IMR-90 (cell line): ENCODE measurements around the gene COL2A1. TPM values are rescaled to one million over a fixed set of nuclear protein-coding genes. Genes with fewer than 3 reads are reported as not detected.
A peak's percentile ranks its signal among the peaks of the same experiment; 100 is the strongest.

Experiments used
- ATAC-seq: fragments of 200-7000 bp; cut with Tn5 transposase; 2 replicates; pipeline ENCODE4 v1.9.1; 2020; ENCODE audit warnings: low read depth, mild to moderate bottlenecking, moderate library complexity
- BruUV-seq: library from RNA; stranded (reverse); fragments of 400-500 nt; replicated peaks from 2 replicates; lab custom pipeline; 2021; lab: Mats Ljungman, UMichigan
- CTCF ChIA-PET: fragments of 300-600 bp; formaldehyde crosslinking; extraction: SDS; loops from one replicate; lab custom pipeline; 2021; ENCODE audit warnings: antibody characterized with exemption; lab: Yijun Ruan, JAX
- POLR2A ChIA-PET: fragments of 300-600 bp; sonication (Branson Sonifier 250); formaldehyde crosslinking; loops from one replicate; lab custom pipeline; 2022; ENCODE audit warnings: antibody characterized with exemption; ENCODE audit not compliant: unreplicated experiment; lab: Charles Lee
- DNase-seq: peaks from one replicate; pipeline ENCODE4 v3.0.0; 2013
- H2AFZ ChIP-seq: replicated peaks from 2 replicates; pipeline ENCODE3; 2013; ENCODE audit warnings: low read length, mild to moderate bottlenecking; ENCODE audit not compliant: poor library complexity
- H2AK5ac ChIP-seq: 2 replicates; pipeline ENCODE4 v1.6.1; 2013; ENCODE audit warnings: low read depth, low read length, inconsistent platforms
- H2AK9ac ChIP-seq: replicated peaks from 2 replicates; pipeline ENCODE3; 2013; ENCODE audit warnings: mild to moderate bottlenecking, low read depth, low read length, moderate library complexity; ENCODE audit not compliant: poor library complexity
- H2BK120ac ChIP-seq: 2 replicates; pipeline ENCODE4 v1.6.1; 2013; ENCODE audit warnings: low read depth, low read length, inconsistent platforms
- H2BK15ac ChIP-seq: 3 replicates; pipeline ENCODE4 v1.6.1; 2013; ENCODE audit warnings: low read depth, low read length, inconsistent platforms
- H2BK20ac ChIP-seq: 2 replicates; pipeline ENCODE4 v1.6.1; 2013; ENCODE audit warnings: low read depth, mild to moderate bottlenecking, inconsistent platforms, low read length, moderate library complexity
- H2BK5ac ChIP-seq: 2 replicates; pipeline ENCODE4 v1.6.1; 2013; ENCODE audit warnings: mild to moderate bottlenecking, low read depth, low read length, inconsistent platforms; ENCODE audit not compliant: poor library complexity, severe bottlenecking
- H3K14ac ChIP-seq: replicated peaks from 2 replicates; pipeline ENCODE4 v1.6.1; 2013; ENCODE audit warnings: low read depth, low read length, inconsistent platforms
- H3K18ac ChIP-seq: 2 replicates; pipeline ENCODE4 v1.6.1; 2013; ENCODE audit warnings: low read depth, low read length, control low read depth
- H3K23ac ChIP-seq: 2 replicates; pipeline ENCODE4 v1.6.1; 2013; ENCODE audit warnings: low read depth, low read length, inconsistent platforms
- H3K27ac ChIP-seq: 2 replicates; pipeline ENCODE4 v1.5.1; 2013; ENCODE audit warnings: mild to moderate bottlenecking, control low read depth, low read length; ENCODE audit not compliant: insufficient read depth
- H3K27me3 ChIP-seq: 2 replicates; pipeline ENCODE4 v1.6.1; 2013; ENCODE audit warnings: low read length; ENCODE audit not compliant: control insufficient read depth, insufficient read depth
- H3K36me3 ChIP-seq: 2 replicates; pipeline ENCODE4 v1.6.1; 2013; ENCODE audit warnings: low read length, mixed read lengths; ENCODE audit not compliant: control insufficient read depth, insufficient read depth
- H3K4ac ChIP-seq: 2 replicates; pipeline ENCODE4 v1.6.1; 2013; ENCODE audit warnings: low read depth, low read length, inconsistent platforms
- H3K4me1 ChIP-seq: 2 replicates; pipeline ENCODE4 v1.6.1; 2013; ENCODE audit warnings: low read length, mixed read lengths; ENCODE audit not compliant: control insufficient read depth, insufficient read depth
- H3K4me2 ChIP-seq: 2 replicates; pipeline ENCODE4 v1.6.1; 2013; ENCODE audit warnings: low read depth, mild to moderate bottlenecking, control low read depth, low read length, moderate library complexity
- H3K4me3 ChIP-seq: 2 replicates; pipeline ENCODE4 v1.5.1; 2013; ENCODE audit warnings: low read depth, mild to moderate bottlenecking, control low read depth, low read length, moderate library complexity; ENCODE audit not compliant: insufficient read depth
- H3K56ac ChIP-seq: 2 replicates; pipeline ENCODE4 v1.6.1; 2013; ENCODE audit warnings: low read length, inconsistent platforms; ENCODE audit not compliant: insufficient read depth; ENCODE audit errors: extremely low read depth
- H3K79me1 ChIP-seq, 2 experiments: 2 replicates each; pipeline ENCODE4 v1.6.1; 2013; ENCODE audit warnings: low read length in 2 of 2, inconsistent platforms in 1 of 2, low read depth in 1 of 2
- H3K9ac ChIP-seq: 2 replicates; pipeline ENCODE4 v1.6.1; 2013; ENCODE audit warnings: low read depth, low read length, control low read depth
- H3K9me1 ChIP-seq: 2 replicates; pipeline ENCODE4 v1.6.1; 2013; ENCODE audit warnings: low read length, inconsistent platforms; ENCODE audit not compliant: insufficient read depth
- H3K9me3 ChIP-seq: 2 replicates; pipeline ENCODE4 v1.6.1; 2013; ENCODE audit warnings: low read length; ENCODE audit not compliant: control insufficient read depth, insufficient read depth
- H4K20me1 ChIP-seq: 2 replicates; pipeline ENCODE4 v1.6.1; 2013; ENCODE audit warnings: low read length, inconsistent platforms; ENCODE audit not compliant: insufficient read depth
- H4K5ac ChIP-seq: 2 replicates; pipeline ENCODE4 v1.6.1; 2013; ENCODE audit warnings: mild to moderate bottlenecking, low read depth, low read length, control low read depth
- H4K8ac ChIP-seq, 2 experiments: 2 replicates each; pipeline ENCODE4 v1.6.1; 2013; ENCODE audit warnings: low read depth in 2 of 2, low read length in 2 of 2, control low read depth in 1 of 2, inconsistent platforms in 1 of 2
- H4K91ac ChIP-seq: 2 replicates; pipeline ENCODE4 v1.6.1; 2013; ENCODE audit warnings: low read depth, low read length, inconsistent platforms; ENCODE audit not compliant: insufficient read depth
- CHD1 ChIP-seq: IDR thresholded peaks from 2 replicates; pipeline ENCODE4 v1.6.1; 2012; ENCODE audit warnings: low read depth, low read length, improper control_type of control experiment
- NFE2L2 ChIP-seq: fragments of 150-350 bp; IDR thresholded peaks from 2 replicates; pipeline ENCODE4 v1.6.1; 2016; ENCODE audit warnings: low read depth, mild to moderate bottlenecking, low read length
- WGBS, 2 experiments: methylation state at CpG; one replicate each; pipeline versions ENCODE4 v1.1.5 to v1.1.7; 2013; ENCODE audit warnings: missing lambda C conversion rate in 2 of 2; ENCODE audit not compliant: insufficient read length in 1 of 2; ENCODE audit errors: extremely low coverage in 2 of 2; 5-methylcytosine and 5-hydroxymethylcytosine counted together
- dilution Hi-C: fragments of 300-500 bp; cut with HindIII; formaldehyde crosslinking; loops from one replicate; pipeline ENCODE4 v1.14.3; 2018; ENCODE audit warnings: low sequenced_read_pairs; ENCODE audit not compliant: unreplicated experiment
- in situ Hi-C: fragments of 300-500 bp; cut with MboI; formaldehyde crosslinking; loops from 3 replicates; pipeline ENCODE4 v1.14.3; 2019; ENCODE audit warnings: low sequenced_read_pairs, inconsistent platforms, mixed read lengths
- intact Hi-C: fragments of 100-400 bp; cut with micrococcal nuclease; formaldehyde crosslinking; loops from 2 replicates; pipeline ENCODE4 v1.10.0; 2022
- polyA plus RNA-seq, 3 experiments: library from polyadenylated mRNA; depleted of rRNA; stranded (reverse); fragments of >200 nt; gene quantifications; 2 replicates each; pipeline ENCODE4 v1.2.3, GENCODE V29; 2012; ENCODE audit warnings: low replicate concordance in 1 of 3
- total RNA-seq: library from RNA; depleted of rRNA; stranded (reverse); fragments of >200 nt; gene quantifications from 2 replicates; pipeline ENCODE4 v1.2.3, GENCODE V29; 2012
- TF ChIP-seq, protein P1 (sequence below): fragments of 150-350 bp; IDR thresholded peaks from 2 replicates; pipeline ENCODE4 v1.6.1; 2017; ENCODE audit warnings: mild to moderate bottlenecking, antibody characterized with exemption, low read length, low read depth

The COL2A1 gene
- total and polyA plus RNA-seq, 2 of the 4 experiments (the other 2 are of a cell fraction) = 0.05 TPM; not detected in 1

DNA sequence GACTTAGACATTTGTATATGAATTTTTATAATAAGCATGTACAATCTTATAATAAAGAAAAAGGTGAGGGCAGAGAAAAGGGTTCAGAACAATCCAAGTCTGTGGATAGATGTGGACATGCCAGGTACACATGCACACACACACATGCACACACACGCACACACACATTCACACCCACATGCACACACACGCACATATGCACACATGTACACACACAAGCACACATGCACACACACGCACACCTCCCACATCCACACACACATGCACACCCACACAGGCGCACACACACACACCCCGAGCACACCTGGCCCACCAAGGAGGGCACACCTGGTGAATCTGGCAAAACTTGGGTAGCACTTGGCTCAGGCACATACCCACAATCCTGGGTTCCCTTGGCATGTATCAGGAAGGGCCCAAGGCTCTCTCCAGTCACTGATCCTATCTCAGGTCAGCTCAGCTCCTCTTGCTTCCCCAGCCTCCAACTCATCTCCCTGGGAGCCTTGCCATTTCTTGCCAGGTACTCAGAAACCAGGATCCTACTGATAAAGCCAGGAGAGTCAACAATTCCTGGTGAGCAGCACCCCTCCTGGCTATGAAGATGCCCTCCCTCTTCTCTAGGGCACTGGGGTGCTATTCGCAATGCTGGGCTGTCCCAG lies 59.5 kb downstream of the COL2A1 start:
- dilution Hi-C loops = no loop called here
- CTCF ChIA-PET = no interaction called here
- peaks cover 14% of the 10 kb centered on the region for H3K27me3 ChIP-seq

More for the DNA sequence above, 59.5 kb downstream of the COL2A1 start:
- TF ChIP-seq NFE2L2 = no peak
- no peak for TF ChIP-seq CHD1
- TF ChIP-seq, protein P1, sequence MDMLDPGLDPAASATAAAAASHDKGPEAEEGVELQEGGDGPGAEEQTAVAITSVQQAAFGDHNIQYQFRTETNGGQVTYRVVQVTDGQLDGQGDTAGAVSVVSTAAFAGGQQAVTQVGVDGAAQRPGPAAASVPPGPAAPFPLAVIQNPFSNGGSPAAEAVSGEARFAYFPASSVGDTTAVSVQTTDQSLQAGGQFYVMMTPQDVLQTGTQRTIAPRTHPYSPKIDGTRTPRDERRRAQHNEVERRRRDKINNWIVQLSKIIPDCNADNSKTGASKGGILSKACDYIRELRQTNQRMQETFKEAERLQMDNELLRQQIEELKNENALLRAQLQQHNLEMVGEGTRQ = no peak
- ATAC-seq (no peak), DNase-seq (no peak)
- H3K4me3 ChIP-seq = no peak overlapping the region
- no peak overlapping the region for H4K91ac ChIP-seq
- no peaks in the 10 kb centered on the region for H3K9me3 ChIP-seq
- no peaks in the 10 kb centered on the region; the same call in 1 of the 2 replicates for H4K20me1 ChIP-seq
- in situ Hi-C loops (no loop called here), intact Hi-C loops (loop anchor here (5.0 kb wide), 2 partner anchors 43 to 93 kb away; partner anchors contain the start of gene VDR)
- no peak overlapping the region for H3K4ac ChIP-seq
- H3K14ac ChIP-seq = no peak overlapping the region
- no peak overlapping the region for H3K4me2 ChIP-seq
- H3K23ac ChIP-seq = no peak overlapping the region
- no peak overlapping the region for H2BK20ac ChIP-seq
- H3K9ac ChIP-seq = no peak overlapping the region
- H2BK120ac ChIP-seq = no peak overlapping the region
- H3K9me1 ChIP-seq = peaks cover 2% of the 10 kb centered on the region; the same call in 1 of the 2 replicates
- H3K27ac ChIP-seq = no peak overlapping the region
- POLR2A ChIA-PET = no interaction called here
- H3K56ac ChIP-seq = no peak overlapping the region
- no peak overlapping the region for H2BK5ac ChIP-seq
- no peak overlapping the region for H2AK9ac ChIP-seq
- no peak overlapping the region for H4K8ac ChIP-seq
- no peak overlapping the region for H3K18ac ChIP-seq
- no peak overlapping the region for H4K5ac ChIP-seq
- 0 out of 3 replicates have a peak overlapping the region, but pooled peaks have one; percentile 31 for H2BK15ac ChIP-seq
- peaks cover 12% of the 10 kb centered on the region for H3K4me1 ChIP-seq
- no peak overlapping the region for H2AFZ ChIP-seq
- H3K36me3 ChIP-seq = no peaks in the 10 kb centered on the region
- WGBS, 2 experiments = 93% methylated on average over 3 of the region's 6 CpGs; no CpG with 5 or more reads in 1 of the 2 experiments
- no TSS peak for BruUV-seq
- no peak overlapping the region for H2AK5ac ChIP-seq
- no peaks in the 10 kb centered on the region for H3K79me1 ChIP-seq
